HepG2 (cell line): ENCODE measurements around the gene LTA. TPM values are rescaled to one million over a fixed set of nuclear protein-coding genes. Genes with fewer than 3 reads are reported as not detected.

ENCODE experiments used
- AKNA ChIP-seq: sonication (generic); formaldehyde crosslinking; IDR thresholded peaks from 2 replicates; pipeline ENCODE4 v1.4.0; 2020; ENCODE audit warnings: missing genetic modification reagents, borderline replicate concordance
- FOXJ3 ChIP-seq: sonication (generic); formaldehyde crosslinking; IDR thresholded peaks from 2 replicates; pipeline ENCODE4 v1.4.0; 2020; ENCODE audit warnings: missing genetic modification reagents, mild to moderate bottlenecking, borderline replicate concordance
- GATAD2A ChIP-seq: IDR thresholded peaks from 2 replicates; pipeline ENCODE4 v1.6.1; 2016
- HDAC2 ChIP-seq: sonication (generic); formaldehyde crosslinking; IDR thresholded peaks from 2 replicates; pipeline ENCODE4 v1.4.0; 2020; ENCODE audit warnings: missing genetic modification reagents
- MLXIP ChIP-seq: sonication (generic); formaldehyde crosslinking; IDR thresholded peaks from 2 replicates; pipeline ENCODE4 v1.9.0; 2021; ENCODE audit warnings: missing genetic modification reagents, borderline replicate concordance
- NR2F6 ChIP-seq, 2 experiments: IDR thresholded peaks; 2 replicates each; pipeline ENCODE4 v1.6.1; 2016; ENCODE audit warnings: antibody characterized with exemption in 1 of 2, mild to moderate bottlenecking in 1 of 2
- PHF20 ChIP-seq: sonication (generic); formaldehyde crosslinking; IDR thresholded peaks from 2 replicates; pipeline ENCODE4 v1.5.0; 2020; ENCODE audit warnings: mild to moderate bottlenecking, missing genetic modification reagents
- YEATS2 ChIP-seq: sonication (generic); formaldehyde crosslinking; IDR thresholded peaks from 2 replicates; pipeline ENCODE4 v1.4.0; 2020; ENCODE audit warnings: missing genetic modification reagents, borderline replicate concordance
- ZBTB14 ChIP-seq: sonication (generic); formaldehyde crosslinking; IDR thresholded peaks from 2 replicates; pipeline ENCODE4 v1.4.0; 2020; ENCODE audit warnings: missing genetic modification reagents
- polyA plus RNA-seq, 8 experiments: library from polyadenylated mRNA; depleted of rRNA in 3 of 8; stranded (reverse) in 7 of 8; unstranded in 1 of 8; fragments of >200 nt; fragmentation: Illumina TruSeq in 4 of 8; extraction: Trizol in 4 of 8; gene quantifications; 2 replicates each; pipeline versions ENCODE4 v1.2.1 to v1.2.3, GENCODE V29; 2011 to 2016; ENCODE audit warnings: low read depth in 4 of 8, missing spikeins in 1 of 8, mixed read lengths in 1 of 8; ENCODE audit not compliant: insufficient read depth in 1 of 8
- total RNA-seq, 5 experiments: library from RNA; depleted of rRNA; stranded (reverse); fragments of >200 nt; fragmentation: Illumina TruSeq; extraction: Trizol; gene quantifications; 2 replicates each; pipeline ENCODE4 v1.2.3, GENCODE V29; 2016; ENCODE audit warnings: low read depth in 1 of 5
- TF ChIP-seq, protein P1 (sequence below): sonication (generic); formaldehyde crosslinking; IDR thresholded peaks from 2 replicates; pipeline ENCODE4 v1.4.0; 2020; ENCODE audit warnings: missing genetic modification reagents, borderline replicate concordance

The LTA gene
- total and polyA plus RNA-seq, 2 of the 13 experiments (the other 11 are each of a cell fraction or from before 2014, with no cell fraction given), result 0.09 TPM; not detected in 1

GRCh38 chr6:31581434-31582229 is 9.5 kb downstream of the LTA start (continued):
- TF ChIP-seq ZBTB14 (CRISPR knock-in tag) (no peak), HDAC2 (CRISPR knock-in tag) (no peak), FOXJ3 (CRISPR knock-in tag) (0 out of 2 replicates have a peak, but pooled peaks have one; percentile 11), PHF20 (CRISPR knock-in tag) (0 out of 2 replicates have a peak, but pooled peaks have one; percentile 12), GATAD2A (no peak), YEATS2 (CRISPR knock-in tag) (0 out of 2 replicates have a peak, but pooled peaks have one; percentile 7), AKNA (no peak), NR2F6 (IDR thresholded peaks at IDR 0.05) (0 out of 2 replicates have a peak, but pooled peaks have one; percentile 7), NR2F6 (CRISPR knock-in tag; IDR thresholded peaks at IDR 0.05) (no peak), MLXIP (no peak)
- TF ChIP-seq, protein P1, sequence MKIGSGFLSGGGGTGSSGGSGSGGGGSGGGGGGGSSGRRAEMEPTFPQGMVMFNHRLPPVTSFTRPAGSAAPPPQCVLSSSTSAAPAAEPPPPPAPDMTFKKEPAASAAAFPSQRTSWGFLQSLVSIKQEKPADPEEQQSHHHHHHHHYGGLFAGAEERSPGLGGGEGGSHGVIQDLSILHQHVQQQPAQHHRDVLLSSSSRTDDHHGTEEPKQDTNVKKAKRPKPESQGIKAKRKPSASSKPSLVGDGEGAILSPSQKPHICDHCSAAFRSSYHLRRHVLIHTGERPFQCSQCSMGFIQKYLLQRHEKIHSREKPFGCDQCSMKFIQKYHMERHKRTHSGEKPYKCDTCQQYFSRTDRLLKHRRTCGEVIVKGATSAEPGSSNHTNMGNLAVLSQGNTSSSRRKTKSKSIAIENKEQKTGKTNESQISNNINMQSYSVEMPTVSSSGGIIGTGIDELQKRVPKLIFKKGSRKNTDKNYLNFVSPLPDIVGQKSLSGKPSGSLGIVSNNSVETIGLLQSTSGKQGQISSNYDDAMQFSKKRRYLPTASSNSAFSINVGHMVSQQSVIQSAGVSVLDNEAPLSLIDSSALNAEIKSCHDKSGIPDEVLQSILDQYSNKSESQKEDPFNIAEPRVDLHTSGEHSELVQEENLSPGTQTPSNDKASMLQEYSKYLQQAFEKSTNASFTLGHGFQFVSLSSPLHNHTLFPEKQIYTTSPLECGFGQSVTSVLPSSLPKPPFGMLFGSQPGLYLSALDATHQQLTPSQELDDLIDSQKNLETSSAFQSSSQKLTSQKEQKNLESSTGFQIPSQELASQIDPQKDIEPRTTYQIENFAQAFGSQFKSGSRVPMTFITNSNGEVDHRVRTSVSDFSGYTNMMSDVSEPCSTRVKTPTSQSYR (CRISPR knock-in tag), result peak; percentile 55; the same call in 1 of the 2 replicates
